Activated naive CD4-positive, alpha-beta T cell treated with anti-CD3 and anti-CD28 coated beads for 36 hours (primary cell): ENCODE results near the gene PTPRQ. TPM values are rescaled to one million over a fixed set of nuclear protein-coding genes. Genes with fewer than 3 reads are reported as not detected.

Experiments
- CTCF ChIA-PET: fragments of 350-600 bp; sonication (Branson Sonifier 250); formaldehyde crosslinking; loops from one replicate; lab custom pipeline; 2021; ENCODE audit warnings: antibody characterized with exemption; lab: Charles Lee
- DNase-seq: peaks from one replicate; pipeline ENCODE4 v3.0.0-alpha.2; 2020
- H3K27ac Mint-ChIP-seq: one replicate; pipeline ENCODE4 v1.8.0; 2021; ENCODE audit warnings: mild to moderate bottlenecking, mixed read lengths
- H3K27me3 Mint-ChIP-seq: one replicate; pipeline ENCODE4 v1.8.0; 2021; ENCODE audit warnings: low read depth, mixed read lengths
- H3K36me3 Mint-ChIP-seq: one replicate; pipeline ENCODE4 v1.8.0; 2021; ENCODE audit warnings: low read depth, mixed read lengths
- H3K4me1 Mint-ChIP-seq: one replicate; pipeline ENCODE4 v1.8.0; 2021; ENCODE audit warnings: low read depth, mixed read lengths
- H3K4me3 Mint-ChIP-seq: one replicate; pipeline ENCODE4 v1.8.0; 2021; ENCODE audit warnings: mild to moderate bottlenecking, moderate library complexity, mixed read lengths
- H3K9me3 Mint-ChIP-seq: one replicate; pipeline ENCODE4 v1.8.0; 2021; ENCODE audit warnings: mixed read lengths
- intact Hi-C: fragments of 100-400 bp; cut with micrococcal nuclease; formaldehyde crosslinking; loops from one replicate; pipeline ENCODE4 v1.15.1; 2023
- total RNA-seq, 2 experiments: library from RNA; stranded (reverse); gene quantifications; one replicate each; pipeline ENCODE4 v1.2.3, GENCODE V29; 2021

Gene PTPRQ
- total RNA-seq, 2 experiments from 2014 or later = not detected

DNA sequence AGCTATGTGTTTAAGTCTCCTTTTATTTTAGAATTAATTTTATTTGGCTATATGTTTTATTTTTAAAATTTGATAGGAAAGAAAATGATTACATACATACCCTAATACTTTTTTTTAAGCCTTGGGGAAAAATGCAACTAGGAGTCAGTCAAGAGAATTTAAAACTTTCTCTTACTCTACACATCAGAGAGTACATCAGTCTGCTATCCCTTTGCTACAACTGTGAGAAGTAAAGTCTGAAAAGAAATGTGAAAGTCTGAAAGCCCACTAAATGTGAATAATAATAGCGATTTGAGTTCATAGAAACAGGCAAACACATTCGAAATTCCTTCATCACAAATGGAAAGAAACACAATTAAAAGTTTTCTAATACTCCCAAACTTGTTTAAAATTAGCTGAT is 95.0 kb downstream of the PTPRQ start:
- intact Hi-C loops = no loop called here
- H3K4me1 Mint-ChIP-seq = no peaks in the 10 kb centered on the region
- H3K27ac Mint-ChIP-seq = no peak overlapping the region
- H3K9me3 Mint-ChIP-seq = no peaks in the 10 kb centered on the region
- H3K4me3 Mint-ChIP-seq = no peak overlapping the region
- no peak for DNase-seq
- CTCF ChIA-PET = interaction anchor here (0.6 kb wide), 1 partner anchor 186 kb away, joined by 3 read pairs; no protein-coding TSS in a partner anchor
- no peaks in the 10 kb centered on the region for H3K36me3 Mint-ChIP-seq
- H3K27me3 Mint-ChIP-seq = no peaks in the 10 kb centered on the region

DNA sequence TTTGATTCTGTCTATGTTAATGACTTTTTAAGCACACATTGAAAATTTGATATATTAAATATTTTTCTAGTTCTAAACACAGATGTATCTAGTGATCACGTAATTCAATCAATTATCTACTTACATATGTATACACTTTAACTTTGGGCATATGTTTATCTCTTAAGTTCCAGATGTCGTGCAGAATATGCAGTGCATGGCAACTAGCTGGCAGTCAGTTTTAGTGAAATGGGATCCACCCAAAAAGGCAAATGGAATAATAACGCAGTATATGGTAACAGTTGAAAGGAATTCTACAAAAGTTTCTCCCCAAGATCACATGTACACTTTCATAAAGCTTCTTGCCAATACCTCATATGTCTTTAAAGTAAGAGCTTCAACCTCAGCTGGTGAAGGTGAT is 105.3 kb downstream of the PTPRQ start:
- no peaks in the 10 kb centered on the region for H3K9me3 Mint-ChIP-seq
- intact Hi-C loops = no loop called here
- H3K36me3 Mint-ChIP-seq = no peaks in the 10 kb centered on the region
- CTCF ChIA-PET = no interaction called here
- DNase-seq = no peak
- H3K27me3 Mint-ChIP-seq = no peaks in the 10 kb centered on the region
- no peak overlapping the region for H3K4me3 Mint-ChIP-seq
- no peak overlapping the region for H3K27ac Mint-ChIP-seq
- no peaks in the 10 kb centered on the region for H3K4me1 Mint-ChIP-seq

DNA sequence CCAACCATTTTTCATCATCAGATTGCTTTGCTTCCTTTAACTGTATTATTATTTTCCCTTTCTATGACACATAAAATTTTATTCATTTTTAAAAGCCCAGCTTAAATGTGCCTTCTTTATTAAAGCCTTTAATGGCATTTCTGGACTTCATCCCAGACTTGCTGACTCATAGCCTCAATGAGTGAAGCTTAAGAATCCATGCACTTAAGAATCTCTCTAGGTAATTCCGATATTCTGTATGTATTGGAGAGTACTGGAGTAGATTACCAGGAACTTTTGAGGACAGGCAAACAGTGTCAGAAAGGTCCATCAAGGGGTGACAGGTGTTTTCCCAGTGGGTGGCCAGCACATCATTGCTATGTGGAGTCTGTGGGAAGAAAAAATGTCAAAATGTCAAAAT is 107.9 kb downstream of the PTPRQ start:
- H3K36me3 Mint-ChIP-seq = no peaks in the 10 kb centered on the region
- H3K27me3 Mint-ChIP-seq = no peaks in the 10 kb centered on the region
- CTCF ChIA-PET = interaction anchor here (0.6 kb wide), 1 partner anchor 140 kb away, joined by 3 read pairs; no protein-coding TSS in a partner anchor
- H3K27ac Mint-ChIP-seq = no peak overlapping the region
- no peak overlapping the region for H3K4me3 Mint-ChIP-seq
- intact Hi-C loops = no loop called here
- H3K4me1 Mint-ChIP-seq = no peaks in the 10 kb centered on the region
- DNase-seq = no peak
- H3K9me3 Mint-ChIP-seq = no peaks in the 10 kb centered on the region

DNA sequence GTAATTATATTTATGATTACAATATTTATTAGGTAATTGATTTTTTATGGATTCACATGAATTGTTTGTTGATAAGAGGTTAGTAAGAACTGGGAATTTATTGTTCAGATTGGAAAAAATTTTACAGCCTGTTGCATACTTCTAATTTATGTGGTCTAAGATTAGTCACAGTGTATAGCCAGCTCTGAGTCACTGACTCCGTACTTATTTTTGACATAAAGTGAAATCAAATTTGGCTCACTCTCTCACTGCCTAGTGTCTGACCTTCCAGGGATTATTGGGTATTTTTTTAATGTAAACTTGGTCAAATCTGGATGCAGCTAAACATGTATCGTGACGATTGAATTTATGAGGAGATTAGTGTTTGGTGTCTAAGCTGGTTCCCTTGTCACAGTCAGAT is 109.3 kb downstream of the PTPRQ start:
- CTCF ChIA-PET = no interaction called here
- no peak for DNase-seq
- no peaks in the 10 kb centered on the region for H3K27me3 Mint-ChIP-seq

DNA sequence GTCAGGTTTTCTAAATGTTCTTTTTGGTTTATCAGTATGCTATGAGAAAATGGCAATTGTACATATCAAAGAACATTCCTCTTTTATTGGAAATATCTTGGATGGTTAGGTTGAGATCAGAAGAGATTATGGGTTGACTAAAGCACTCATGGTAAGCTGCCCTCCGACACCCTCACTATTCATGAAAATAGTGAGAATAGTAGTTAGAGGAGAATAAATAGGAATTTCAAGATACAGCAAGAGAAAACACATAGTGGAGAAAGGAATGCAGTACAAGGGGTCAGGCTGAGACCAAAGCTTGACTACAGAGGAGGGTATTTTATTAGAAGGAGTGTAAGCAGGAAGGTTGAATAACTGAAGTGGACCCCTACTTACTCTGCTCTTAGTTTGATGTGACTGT is 112.5 kb downstream of the PTPRQ start:
- Mint-ChIP-seq H3K4me1 (no peaks in the 10 kb centered on the region), H3K4me3 (no peak overlapping the region)

More for the DNA sequence above, 109.3 kb downstream of the PTPRQ start:
- no peaks in the 10 kb centered on the region for H3K9me3 Mint-ChIP-seq
- no peaks in the 10 kb centered on the region for H3K36me3 Mint-ChIP-seq
- no peak overlapping the region for H3K4me3 Mint-ChIP-seq
- intact Hi-C loops = no loop called here
- H3K27ac Mint-ChIP-seq = no peak overlapping the region
- H3K4me1 Mint-ChIP-seq = no peaks in the 10 kb centered on the region

DNA sequence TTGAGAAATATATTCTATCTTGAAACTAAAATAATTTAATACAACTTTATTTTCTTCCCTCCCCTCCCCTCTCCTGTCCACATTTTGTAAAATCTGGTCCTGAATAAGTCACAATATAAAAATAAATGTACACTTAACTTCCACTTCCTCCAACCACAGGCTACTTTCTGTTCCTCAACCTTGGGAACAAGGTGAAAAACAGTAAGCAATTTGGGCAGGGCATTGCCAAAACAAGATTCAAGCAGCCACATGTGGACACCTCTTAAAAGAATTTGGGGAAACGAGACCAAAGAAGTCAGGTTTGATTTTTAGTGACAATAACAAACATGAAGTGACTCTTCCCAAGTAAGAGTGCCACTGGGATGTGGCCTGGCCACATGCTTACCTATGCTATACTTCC is 115.7 kb downstream of the PTPRQ start:
- Mint-ChIP-seq H3K36me3 (no peaks in the 10 kb centered on the region), H3K27me3 (no peaks in the 10 kb centered on the region), H3K9me3 (no peaks in the 10 kb centered on the region), H3K27ac (no peak overlapping the region), H3K4me1 (no peaks in the 10 kb centered on the region), H3K4me3 (no peak overlapping the region)
- no peak for DNase-seq
- intact Hi-C loops = no loop called here
- CTCF ChIA-PET = interaction anchor here (0.7 kb wide), 1 partner anchor 25 kb away, joined by 3 read pairs; no protein-coding TSS in a partner anchor

More for the DNA sequence above, 112.5 kb downstream of the PTPRQ start:
- Mint-ChIP-seq H3K27ac (no peak overlapping the region), H3K27me3 (no peaks in the 10 kb centered on the region), H3K36me3 (no peaks in the 10 kb centered on the region), H3K9me3 (no peaks in the 10 kb centered on the region)
- no peak for DNase-seq
- intact Hi-C loops = no loop called here
- CTCF ChIA-PET = no interaction called here

DNA sequence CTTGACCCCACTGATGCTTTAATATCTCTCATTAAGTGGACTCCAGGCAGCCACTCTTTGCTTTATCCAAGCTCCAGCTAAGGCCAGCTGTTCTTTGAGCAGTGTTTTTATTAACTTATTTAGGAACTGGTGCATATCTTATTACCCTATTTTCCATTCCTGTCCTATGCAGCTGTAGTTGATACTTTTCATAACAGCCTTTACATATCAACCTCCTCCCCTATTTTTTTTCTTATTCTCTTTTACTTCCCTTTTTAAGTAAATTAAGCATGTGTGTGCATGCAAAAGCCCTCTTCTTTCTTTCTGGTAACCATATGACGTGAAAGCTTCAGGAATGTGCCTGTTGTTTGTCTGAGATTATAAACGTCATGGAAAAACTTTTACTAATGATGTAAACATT is 121.2 kb downstream of the PTPRQ start:
- no peak overlapping the region for H3K27ac Mint-ChIP-seq
- H3K4me3 Mint-ChIP-seq = no peak overlapping the region
- H3K36me3 Mint-ChIP-seq = no peaks in the 10 kb centered on the region
- peaks cover 7% of the 10 kb centered on the region for H3K9me3 Mint-ChIP-seq
- DNase-seq = no peak
- no peaks in the 10 kb centered on the region for H3K4me1 Mint-ChIP-seq
- H3K27me3 Mint-ChIP-seq = no peaks in the 10 kb centered on the region
- CTCF ChIA-PET = no interaction called here
- intact Hi-C loops = no loop called here

DNA sequence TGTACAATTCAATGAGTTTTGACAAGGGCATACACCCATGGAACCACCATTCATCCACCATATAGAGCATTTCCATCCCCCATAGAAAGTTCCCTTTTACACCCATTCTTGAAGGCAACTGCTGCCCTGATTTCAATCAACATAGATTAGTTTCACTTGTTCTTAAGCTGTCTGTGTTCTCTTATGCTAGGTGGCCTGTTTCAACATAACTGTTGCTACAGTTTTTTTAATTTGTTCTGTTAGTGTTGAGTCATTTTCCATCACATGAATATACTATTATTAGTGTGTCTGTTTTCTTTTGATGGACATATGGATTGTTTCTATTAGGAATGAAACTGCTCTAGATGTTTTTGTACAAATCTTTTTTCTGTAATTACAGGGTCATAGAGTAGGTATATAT is 123.4 kb downstream of the PTPRQ start:
- Mint-ChIP-seq H3K9me3 (peaks cover 10% of the 10 kb centered on the region), H3K4me1 (no peaks in the 10 kb centered on the region), H3K27ac (no peak overlapping the region), H3K4me3 (no peak overlapping the region), H3K27me3 (no peaks in the 10 kb centered on the region), H3K36me3 (no peaks in the 10 kb centered on the region)
- CTCF ChIA-PET = interaction anchor here (0.6 kb wide), 1 partner anchor 8 kb away, joined by 6 read pairs; no protein-coding TSS in a partner anchor
- intact Hi-C loops = no loop called here
- DNase-seq = no peak

DNA sequence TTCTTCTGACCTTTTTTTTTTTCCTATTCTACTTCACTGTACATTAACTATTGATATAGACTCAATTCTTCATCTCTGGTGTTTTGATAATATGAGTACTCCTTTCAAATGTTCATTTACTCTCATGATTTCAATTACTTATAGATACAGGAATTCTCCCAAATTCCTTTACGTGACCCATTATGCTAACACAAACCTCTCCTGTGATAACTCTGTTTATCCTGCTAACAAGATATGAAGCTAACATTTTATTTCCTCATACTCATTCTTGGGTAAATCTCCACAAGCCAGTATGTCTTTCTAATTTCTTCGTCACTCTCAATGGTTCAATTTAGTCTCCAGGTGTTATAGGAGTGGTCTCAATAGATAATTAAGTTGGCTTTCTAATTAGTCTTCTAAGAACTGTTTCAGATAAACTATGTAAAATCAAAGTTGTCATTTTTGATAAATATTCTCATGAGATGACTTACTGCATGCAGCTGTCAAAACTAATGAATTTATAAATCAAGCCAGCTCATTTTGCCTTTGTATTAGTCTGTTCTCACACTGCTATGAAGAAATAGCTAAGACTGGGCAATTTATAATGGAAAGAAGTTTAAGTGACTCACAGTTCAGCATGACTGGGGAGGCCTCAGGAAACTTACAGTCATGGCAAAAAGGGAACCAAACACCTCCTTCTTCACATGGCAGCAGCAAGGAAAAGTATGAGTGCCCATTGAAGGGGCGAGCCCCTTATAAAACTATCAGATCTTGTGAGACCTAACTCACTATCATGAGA is 132.8 kb downstream of the PTPRQ start:
- intact Hi-C loops = no loop called here
- Mint-ChIP-seq H3K27me3 (no peaks in the 10 kb centered on the region), H3K4me3 (no peak overlapping the region), H3K9me3 (no peaks in the 10 kb centered on the region), H3K27ac (no peak overlapping the region), H3K4me1 (no peaks in the 10 kb centered on the region), H3K36me3 (no peaks in the 10 kb centered on the region)
- CTCF ChIA-PET = no interaction called here
- DNase-seq = no peak

DNA sequence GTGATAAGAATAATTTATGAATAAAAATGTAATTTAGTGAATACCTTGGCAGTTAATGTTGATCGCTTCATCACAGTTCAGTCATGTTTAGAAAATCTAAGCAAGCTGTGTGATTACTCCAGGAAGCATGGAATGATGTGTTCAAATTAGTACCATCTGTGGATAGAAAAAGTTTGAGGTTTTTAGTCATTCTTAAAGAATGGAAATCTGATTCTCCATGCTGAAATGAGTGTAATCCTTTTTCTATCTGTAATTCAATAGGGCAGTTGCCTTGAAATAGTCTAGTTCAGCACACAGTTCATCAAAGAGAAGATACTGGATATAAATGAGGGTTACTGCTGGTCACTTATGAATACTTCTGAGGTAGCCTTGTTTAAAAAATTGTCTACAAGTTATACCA is 136.2 kb downstream of the PTPRQ start:
- H3K27me3 Mint-ChIP-seq = no peaks in the 10 kb centered on the region
- DNase-seq = no peak
- H3K4me3 Mint-ChIP-seq = no peak overlapping the region
- H3K27ac Mint-ChIP-seq = no peak overlapping the region
- H3K9me3 Mint-ChIP-seq = peaks cover 2% of the 10 kb centered on the region
- no peaks in the 10 kb centered on the region for H3K36me3 Mint-ChIP-seq
- intact Hi-C loops = no loop called here
- H3K4me1 Mint-ChIP-seq = no peaks in the 10 kb centered on the region
- CTCF ChIA-PET = no interaction called here

DNA sequence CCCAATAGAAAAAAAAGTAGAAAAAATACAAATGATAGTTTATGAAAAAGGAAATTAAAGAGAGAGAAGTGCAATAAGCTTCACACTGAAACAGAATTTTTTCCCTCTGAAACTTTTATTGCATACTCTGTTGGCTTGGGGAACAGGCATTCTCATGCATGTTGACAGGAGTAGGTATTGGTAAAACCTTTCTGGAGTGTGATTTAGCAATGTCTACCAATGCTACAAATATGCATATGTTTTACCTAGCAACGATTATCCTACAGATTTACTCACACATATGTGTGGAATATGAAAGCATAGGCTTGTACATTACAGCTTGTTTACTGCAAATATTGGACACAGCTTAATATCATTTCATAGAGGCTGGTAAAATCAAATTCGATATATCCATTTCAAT is 137.7 kb downstream of the PTPRQ start:
- Mint-ChIP-seq H3K9me3 (peaks cover 3% of the 10 kb centered on the region), H3K4me1 (no peaks in the 10 kb centered on the region), H3K36me3 (no peaks in the 10 kb centered on the region), H3K27ac (no peak overlapping the region), H3K27me3 (no peaks in the 10 kb centered on the region), H3K4me3 (no peak overlapping the region)
- no peak for DNase-seq
- intact Hi-C loops = no loop called here
- CTCF ChIA-PET = no interaction called here

DNA sequence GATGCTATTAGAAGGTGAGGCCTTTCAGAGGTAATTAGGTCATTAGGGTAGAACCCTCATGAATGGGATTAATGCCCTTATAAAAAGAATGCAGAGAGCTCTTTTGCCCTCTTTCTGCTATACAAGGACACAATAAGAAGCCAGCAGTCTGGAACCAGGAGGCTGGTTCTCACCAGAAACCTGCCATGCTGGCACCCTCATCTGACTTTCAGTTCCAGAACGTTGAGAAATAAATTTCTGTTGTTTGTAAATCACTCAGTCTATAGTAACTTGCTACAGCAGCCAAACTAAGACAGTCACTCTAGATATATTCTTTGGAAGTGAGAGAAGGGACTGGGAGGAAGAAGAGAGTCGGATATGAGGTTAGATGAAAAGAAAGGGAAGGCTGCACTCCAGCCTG is 138.4 kb downstream of the PTPRQ start:
- H3K27me3 Mint-ChIP-seq = no peaks in the 10 kb centered on the region
- peaks cover 3% of the 10 kb centered on the region for H3K9me3 Mint-ChIP-seq
- CTCF ChIA-PET = no interaction called here
- H3K4me1 Mint-ChIP-seq = no peaks in the 10 kb centered on the region
- intact Hi-C loops = no loop called here
- H3K36me3 Mint-ChIP-seq = no peaks in the 10 kb centered on the region
- H3K27ac Mint-ChIP-seq = no peak overlapping the region
- no peak overlapping the region for H3K4me3 Mint-ChIP-seq
- DNase-seq = no peak

DNA sequence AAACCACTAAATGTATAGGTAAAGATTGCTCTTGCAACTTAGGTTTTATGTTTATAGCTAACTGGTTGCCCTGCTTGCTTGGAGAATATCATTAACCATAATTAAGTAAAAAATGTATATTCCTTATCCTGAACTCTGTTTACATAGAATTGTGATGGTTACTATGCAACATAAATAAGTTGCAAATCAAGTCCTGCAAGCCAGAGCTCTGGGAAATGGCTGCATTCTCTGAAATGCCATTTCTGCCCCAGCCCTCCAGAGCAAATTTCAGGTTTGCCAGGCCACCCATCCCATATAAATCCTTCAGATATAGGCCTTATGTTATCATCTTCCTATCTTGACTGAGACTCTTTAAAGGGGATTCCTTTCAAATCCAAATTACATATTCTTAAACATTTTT is 145.0 kb downstream of the PTPRQ start:
- CTCF ChIA-PET = no interaction called here
- no peak overlapping the region for H3K27ac Mint-ChIP-seq
- no peaks in the 10 kb centered on the region for H3K4me1 Mint-ChIP-seq
- DNase-seq = no peak
- H3K27me3 Mint-ChIP-seq = no peaks in the 10 kb centered on the region
- H3K4me3 Mint-ChIP-seq = no peak overlapping the region
- no peaks in the 10 kb centered on the region for H3K36me3 Mint-ChIP-seq
- peaks cover 5% of the 10 kb centered on the region for H3K9me3 Mint-ChIP-seq
- intact Hi-C loops = no loop called here
